Colonic mucosa (tissue), 4 donors: ENCODE results near the gene MAGI2. TPM values are rescaled to one million over a fixed set of nuclear protein-coding genes. Genes with fewer than 3 reads are reported as not detected.

ENCODE experiments used
- DNase-seq: peaks from one replicate; pipeline ENCODE4 v3.0.0-alpha.2; 2020
- H3K27ac ChIP-seq: fragments of 200-600 bp; one replicate; pipeline ENCODE4 v1.8.0; 2021
- H3K27me3 ChIP-seq: fragments of 200-600 bp; one replicate; pipeline ENCODE4 v1.8.0; 2021
- H3K36me3 ChIP-seq: fragments of 200-600 bp; one replicate; pipeline ENCODE4 v1.8.0; 2021
- H3K4me1 ChIP-seq: fragments of 200-600 bp; one replicate; pipeline ENCODE4 v1.8.0; 2021; ENCODE audit warnings: mild to moderate bottlenecking
- H3K4me3 ChIP-seq: fragments of 200-600 bp; one replicate; pipeline ENCODE4 v1.8.0; 2021
- H3K9ac ChIP-seq, 2 donors: one replicate each; pipeline ENCODE4 v1.7.0; 2013; ENCODE audit warnings: control low read depth in 2 of 2, low read depth in 2 of 2, low read length in 2 of 2
- H3K9me3 ChIP-seq: fragments of 200-600 bp; one replicate; pipeline ENCODE4 v1.8.0; 2021
- intact Hi-C: fragments of 100-400 bp; cut with DNase I; formaldehyde crosslinking; loops from one replicate; pipeline ENCODE4 v1.14.1; 2022
- total RNA-seq, 2 donors: library from RNA; stranded (reverse); fragmentation: NEBNext Ultra II Directional in 1 of 2; extraction: Animal tissue kit (Norgen Biotek cat#: 25700) in 1 of 2; gene quantifications; one replicate each; pipeline ENCODE4 v1.2.1, GENCODE V29; 2021
- TF ChIP-seq, protein P1 (sequence below): fragments of 200-600 bp; IDR thresholded peaks from one replicate; pipeline ENCODE4 v1.8.0; 2022; ENCODE audit warnings: antibody characterized with exemption, mild to moderate bottlenecking
- donor health status: healthy.
- donor health status: DM: no; HTN: no; CAD: no.
- donor health status: DM: no; HTN: no; CAD: no.

The MAGI2 gene
- total RNA-seq, 2 donors from 2014 or later: 1.1 to 2.4 TPM

DNA sequence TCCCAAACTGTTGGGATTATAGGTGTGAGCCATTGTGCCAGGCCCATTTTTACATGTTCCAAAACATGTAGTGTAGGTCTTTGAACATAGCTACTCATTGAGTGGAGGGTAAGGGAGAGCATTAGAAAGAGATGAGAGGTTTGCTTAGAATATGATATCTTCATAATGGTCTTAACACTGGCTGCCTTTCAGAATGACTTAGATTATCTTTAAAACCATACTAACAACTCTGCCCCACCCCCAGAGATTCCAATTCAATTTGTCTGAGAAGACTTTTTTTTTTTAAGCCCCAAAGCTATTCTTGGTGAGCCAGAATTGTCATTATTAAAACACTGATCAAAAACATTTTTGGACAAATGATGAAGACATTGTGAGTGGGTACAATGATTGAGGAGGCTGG lies 1486.0 kb downstream of the MAGI2 start:
- H3K36me3 ChIP-seq: no peaks in the 10 kb centered on the region
- no peak overlapping the region for H3K4me3 ChIP-seq
- H3K9me3 ChIP-seq: no peaks in the 10 kb centered on the region
- intact Hi-C loops: no loop called here
- no peaks in the 10 kb centered on the region for H3K4me1 ChIP-seq
- no peaks in the 10 kb centered on the region for H3K27me3 ChIP-seq
- no peak overlapping the region for H3K27ac ChIP-seq
- TF ChIP-seq, protein P1, sequence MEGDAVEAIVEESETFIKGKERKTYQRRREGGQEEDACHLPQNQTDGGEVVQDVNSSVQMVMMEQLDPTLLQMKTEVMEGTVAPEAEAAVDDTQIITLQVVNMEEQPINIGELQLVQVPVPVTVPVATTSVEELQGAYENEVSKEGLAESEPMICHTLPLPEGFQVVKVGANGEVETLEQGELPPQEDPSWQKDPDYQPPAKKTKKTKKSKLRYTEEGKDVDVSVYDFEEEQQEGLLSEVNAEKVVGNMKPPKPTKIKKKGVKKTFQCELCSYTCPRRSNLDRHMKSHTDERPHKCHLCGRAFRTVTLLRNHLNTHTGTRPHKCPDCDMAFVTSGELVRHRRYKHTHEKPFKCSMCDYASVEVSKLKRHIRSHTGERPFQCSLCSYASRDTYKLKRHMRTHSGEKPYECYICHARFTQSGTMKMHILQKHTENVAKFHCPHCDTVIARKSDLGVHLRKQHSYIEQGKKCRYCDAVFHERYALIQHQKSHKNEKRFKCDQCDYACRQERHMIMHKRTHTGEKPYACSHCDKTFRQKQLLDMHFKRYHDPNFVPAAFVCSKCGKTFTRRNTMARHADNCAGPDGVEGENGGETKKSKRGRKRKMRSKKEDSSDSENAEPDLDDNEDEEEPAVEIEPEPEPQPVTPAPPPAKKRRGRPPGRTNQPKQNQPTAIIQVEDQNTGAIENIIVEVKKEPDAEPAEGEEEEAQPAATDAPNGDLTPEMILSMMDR: no peak
- no peak for DNase-seq
- H3K9ac ChIP-seq: no peak overlapping the region
